Type B pancreatic cell (in vitro differentiated cells): ENCODE results near the gene MYBPC1. TPM values are rescaled to one million over a fixed set of nuclear protein-coding genes. Genes with fewer than 3 reads are reported as not detected.
"Not testable (repeated sequence)": the region's sequence is repeated elsewhere in the genome, so short reads cannot be mapped to it uniquely, and the experiment has no call there.

Experiments used
- DNase-seq: peaks from one replicate; pipeline ENCODE4 v3.0.0; 2021; ENCODE audit warnings: mixed read lengths; ENCODE audit not compliant: unreplicated experiment; ENCODE audit errors: extremely low spot score
- H3K27ac Mint-ChIP-seq: 2 replicates; pipeline ENCODE4 v1.8.0; 2021; ENCODE audit warnings: mild to moderate bottlenecking, mixed read lengths
- H3K27me3 Mint-ChIP-seq: 2 replicates; pipeline ENCODE4 v1.8.0; 2021; ENCODE audit warnings: mixed read lengths
- H3K36me3 Mint-ChIP-seq: 2 replicates; pipeline ENCODE4 v1.8.0; 2021; ENCODE audit warnings: mixed read lengths
- H3K4me1 Mint-ChIP-seq: one replicate; pipeline ENCODE4 v1.8.0; 2021; ENCODE audit warnings: mixed read lengths; ENCODE audit not compliant: unreplicated experiment
- H3K4me3 Mint-ChIP-seq: 2 replicates; pipeline ENCODE4 v1.8.0; 2021; ENCODE audit warnings: mild to moderate bottlenecking, mixed read lengths
- H3K9me3 Mint-ChIP-seq: 2 replicates; pipeline ENCODE4 v1.8.0; 2021; ENCODE audit warnings: mixed read lengths
- CTCF ChIP-seq: fragments of 200-600 bp; sonication (generic); conservative IDR thresholded peaks from 2 replicates; pipeline ENCODE4 v1.5.0; 2021; ENCODE audit warnings: antibody characterized with exemption, mild to moderate bottlenecking
- long read RNA-seq: library from polyadenylated mRNA; unstranded; transcript quantifications from one replicate; pipeline ENCODE4 v2.0.0, GENCODE V29; 2020
- total RNA-seq: library from RNA; stranded (reverse); gene quantifications from 2 replicates; pipeline ENCODE4 v1.2.1, GENCODE V29; 2021; ENCODE audit warnings: low replicate concordance

Gene MYBPC1
- total RNA-seq = 5.2 and 18.0 TPM in 2 replicates
- long read RNA-seq, partial matches to known transcripts = 4 of 17 reads
- long read RNA-seq, other reads (novel, unspliced or antisense) = 12 of 17 reads

GRCh38 chr12:101594700-101595099 is at the start of gene MYBPC1:
MYBPC1 (plus strand) TSS chr12:101594971; CDS start chr12:101595071, 100 bp downstream.
- no peaks in the 10 kb centered on the region for H3K4me1 Mint-ChIP-seq
- no peak within 1 kb of the TSS for H3K4me3 Mint-ChIP-seq
- no peak for DNase-seq
- no peaks in the 10 kb centered on the region for H3K36me3 Mint-ChIP-seq
- H3K9me3 Mint-ChIP-seq = no peaks in the 10 kb centered on the region
- TF ChIP-seq CTCF = no peak
- H3K27me3 Mint-ChIP-seq = no peaks in the 10 kb centered on the region
- no peak within 1 kb of the TSS for H3K27ac Mint-ChIP-seq

GRCh38 chr12:101551362-101552114 is 43.2 kb upstream of the MYBPC1 start:
- H3K4me3 Mint-ChIP-seq = no peak overlapping the region

GRCh38 chr12:101552277-101552676 is 42.5 kb upstream of the MYBPC1 start:
- no peak for TF ChIP-seq CTCF
- H3K4me1 Mint-ChIP-seq = no peaks in the 10 kb centered on the region
- no peak overlapping the region for H3K4me3 Mint-ChIP-seq
- no peak overlapping the region for H3K27ac Mint-ChIP-seq
- peaks cover 4% of the 10 kb centered on the region for H3K9me3 Mint-ChIP-seq
- H3K27me3 Mint-ChIP-seq = no peaks in the 10 kb centered on the region
- no peak for DNase-seq
- H3K36me3 Mint-ChIP-seq = no peaks in the 10 kb centered on the region

More at GRCh38 chr12:101551362-101552114, 43.2 kb upstream of the MYBPC1 start:
- DNase-seq = no peak
- no peaks in the 10 kb centered on the region for H3K36me3 Mint-ChIP-seq
- no peaks in the 10 kb centered on the region for H3K4me1 Mint-ChIP-seq
- H3K9me3 Mint-ChIP-seq = peaks cover 4% of the 10 kb centered on the region
- no peak overlapping the region for H3K27ac Mint-ChIP-seq
- no peak for TF ChIP-seq CTCF
- no peaks in the 10 kb centered on the region for H3K27me3 Mint-ChIP-seq

GRCh38 chr12:101557094-101557493 is 37.7 kb upstream of the MYBPC1 start:
- Mint-ChIP-seq H3K36me3 (no peaks in the 10 kb centered on the region), H3K27ac (no peak overlapping the region), H3K27me3 (no peaks in the 10 kb centered on the region), H3K4me3 (no peak overlapping the region), H3K9me3 (no peaks in the 10 kb centered on the region), H3K4me1 (no peaks in the 10 kb centered on the region)
- no peak for DNase-seq
- no peak for TF ChIP-seq CTCF

GRCh38 chr12:101558726-101559125 is 36.0 kb upstream of the MYBPC1 start:
- H3K4me3 Mint-ChIP-seq, DNase-seq, H3K36me3 Mint-ChIP-seq: not testable (repeated sequence)

GRCh38 chr12:101563212-101563611 is 31.6 kb upstream of the MYBPC1 start:
- peaks cover 4% of the 10 kb centered on the region for H3K9me3 Mint-ChIP-seq
- no peak overlapping the region for H3K27ac Mint-ChIP-seq
- peaks cover 13% of the 10 kb centered on the region for H3K27me3 Mint-ChIP-seq
- no peaks in the 10 kb centered on the region for H3K36me3 Mint-ChIP-seq
- H3K4me1 Mint-ChIP-seq = no peaks in the 10 kb centered on the region
- DNase-seq = no peak
- H3K4me3 Mint-ChIP-seq = no peak overlapping the region
- no peak for TF ChIP-seq CTCF

More at GRCh38 chr12:101558726-101559125, 36.0 kb upstream of the MYBPC1 start:
- H3K9me3 Mint-ChIP-seq, H3K27ac Mint-ChIP-seq, H3K4me1 Mint-ChIP-seq, H3K27me3 Mint-ChIP-seq: not testable (repeated sequence)
